K562 (cell line): ENCODE results near the gene DBP. TPM values are rescaled to one million over a fixed set of nuclear protein-coding genes. Genes with fewer than 3 reads are reported as not detected.

Source experiments
- ATAC-seq: fragments of 200-7000 bp; cut with Tn5 transposase; 3 replicates; pipeline ENCODE4 v1.9.1; 2020; ENCODE audit warnings: moderate library complexity
- BruUV-seq: library from RNA; stranded (reverse); fragments of 400-500 nt; replicated peaks from 2 replicates; lab custom pipeline; 2021; lab: Mats Ljungman, UMichigan
- CTCF ChIA-PET: fragments of 300-600 bp; formaldehyde crosslinking; extraction: SDS; loops from one replicate; lab custom pipeline; 2021; ENCODE audit warnings: low intra/inter-chr PET ratio; lab: Yijun Ruan, JAX
- POLR2A ChIA-PET: fragments of 300-600, 350-650 bp; sonication (Branson Sonifier 250); formaldehyde crosslinking; extraction: SDS; loops from one replicate; lab custom pipeline; 2021; ENCODE audit warnings: antibody characterized with exemption, inconsistent platforms; lab: Yijun Ruan, JAX
- DNase-seq, 4 experiments: peaks; one replicate each; pipeline versions ENCODE4 v3.0.0 to v3.0.0-alpha.2; 2011 to 2018; ENCODE audit warnings: low spot score in 3 of 4, mixed read lengths in 3 of 4; ENCODE audit errors: extremely low read depth in 1 of 4
- FAIRE-seq: peaks from 2 replicates; lab custom pipeline; 2011; peaks lifted over from hg19 to GRCh38; lab: Jason Lieb, UNC
- H2AFZ ChIP-seq: 2 replicates; pipeline ENCODE4 v1.6.0; 2011; ENCODE audit warnings: low read depth, low read length, control low read depth, inconsistent platforms
- H3K27ac ChIP-seq: fragments of 200-600 bp; 3 replicates; pipeline ENCODE4 v1.8.0; 2011; ENCODE audit warnings: low read depth, mild to moderate bottlenecking, control low read depth, inconsistent platforms, low read length, moderate library complexity, mixed read lengths; ENCODE audit errors: extremely low read depth
- H3K27me3 ChIP-seq, 2 experiments: fragments of 300-600 bp in 1 of 2; 2 replicates in 1 of 2; 3 replicates in 1 of 2; pipeline versions ENCODE4 v1.6.0 to v1.8.0; 2011; ENCODE audit warnings: inconsistent platforms in 2 of 2, low read length in 2 of 2, mild to moderate bottlenecking in 1 of 2, mixed read lengths in 1 of 2, moderate library complexity in 1 of 2; ENCODE audit not compliant: control insufficient read depth in 2 of 2, insufficient read depth in 2 of 2
- H3K36me3 ChIP-seq: fragments of 300-600 bp; 3 replicates; pipeline ENCODE4 v1.8.0; 2011; ENCODE audit warnings: mild to moderate bottlenecking, low read length, inconsistent platforms; ENCODE audit not compliant: control insufficient read depth, insufficient read depth
- H3K4me1 ChIP-seq, 2 experiments: fragments of 200-600 bp in 1 of 2; replicated peaks in 1 of 2; 2 replicates in 1 of 2; 3 replicates in 1 of 2; pipeline versions ENCODE4 v1.5.1 to v1.8.0; 2011; ENCODE audit warnings: inconsistent platforms in 2 of 2, low read length in 2 of 2, mild to moderate bottlenecking in 1 of 2, mixed read lengths in 1 of 2, moderate library complexity in 1 of 2; ENCODE audit not compliant: control insufficient read depth in 2 of 2, insufficient read depth in 2 of 2
- H3K4me2 ChIP-seq: 2 replicates; pipeline ENCODE4 v1.6.1; 2011; ENCODE audit warnings: low read length, control low read depth, inconsistent platforms, mixed read lengths; ENCODE audit not compliant: insufficient read depth
- H3K4me3 ChIP-seq: fragments of 200-600 bp; sonication (generic), shearing (Covaris generic); 2 replicates; pipeline ENCODE4 v1.5.1; 2016; ENCODE audit warnings: control low read depth, inconsistent platforms
- H3K79me2 ChIP-seq: fragments of 200-600 bp; 3 replicates; pipeline ENCODE4 v1.8.0; 2011; ENCODE audit warnings: low read length, inconsistent platforms; ENCODE audit not compliant: control insufficient read depth, insufficient read depth
- H3K9ac ChIP-seq, 2 experiments: 2 replicates each; pipeline versions ENCODE4 v1.6.0 to v1.6.1; 2011; ENCODE audit warnings: low read depth in 2 of 2, low read length in 2 of 2, control low read depth in 1 of 2, inconsistent platforms in 1 of 2, mild to moderate bottlenecking in 1 of 2, mixed read lengths in 1 of 2; ENCODE audit not compliant: insufficient read depth in 1 of 2
- H3K9me1 ChIP-seq: one replicate; pipeline ENCODE4 v1.6.0; 2011; ENCODE audit warnings: inconsistent platforms, mild to moderate bottlenecking, low read length, moderate library complexity; ENCODE audit not compliant: control insufficient read depth, insufficient read depth
- H3K9me3 ChIP-seq: replicated peaks from 2 replicates; pipeline ENCODE4 v1.5.1; 2011; ENCODE audit warnings: low read depth, low read length, inconsistent platforms; ENCODE audit not compliant: control insufficient read depth, insufficient read depth
- H4K20me1 ChIP-seq: replicated peaks from 2 replicates; pipeline ENCODE4 v1.6.1; 2011; ENCODE audit warnings: low read length, inconsistent platforms, mixed read lengths; ENCODE audit not compliant: control insufficient read depth, insufficient read depth
- CBX8 ChIP-seq: fragments of 200-600 bp; sonication (generic); IDR thresholded peaks from 2 replicates; pipeline ENCODE4 v1.6.1; 2012; ENCODE audit warnings: borderline replicate concordance, mixed run types, low read depth, mild to moderate bottlenecking, moderate library complexity, mixed read lengths, low read length, control low read depth, inconsistent platforms; ENCODE audit not compliant: poor library complexity, severe bottlenecking; ENCODE audit errors: extremely low read depth
- CEBPB ChIP-seq: fragments of 450-650 bp; IDR thresholded peaks from 2 replicates; pipeline ENCODE4 v1.6.1; 2016; ENCODE audit warnings: missing genetic modification characterization, missing compliant biosample characterization
- CXXC5 ChIP-seq: fragments of 250-450 bp; sonication (Bioruptor Pico); IDR thresholded peaks from 2 replicates; pipeline ENCODE4 v1.8.0; 2022; ENCODE audit warnings: inconsistent platforms, mild to moderate bottlenecking, moderate library complexity
- ETV1 ChIP-seq: fragments of 450-650 bp; conservative IDR thresholded peaks from 2 replicates; pipeline ENCODE4 v1.6.1; 2016; ENCODE audit warnings: missing genetic modification characterization, control low read depth, low read depth, missing compliant biosample characterization
- MEF2A ChIP-seq: IDR thresholded peaks from 2 replicates; pipeline ENCODE4 v1.6.1; 2011; ENCODE audit warnings: low read depth, mild to moderate bottlenecking, low read length, moderate library complexity; ENCODE audit not compliant: control insufficient read depth
- MEIS2 ChIP-seq: fragments of 450-650 bp; IDR thresholded peaks from 2 replicates; pipeline ENCODE4 v1.6.1; 2014; ENCODE audit warnings: mild to moderate bottlenecking; ENCODE audit not compliant: partially characterized antibody
- MTA1 ChIP-seq: fragments of 450-650 bp; IDR thresholded peaks from 2 replicates; pipeline ENCODE4 v1.6.1; 2017; ENCODE audit warnings: borderline replicate concordance
- MTF1 ChIP-seq: fragments of 250-450 bp; sonication (Bioruptor Pico); IDR thresholded peaks from 2 replicates; pipeline ENCODE4 v1.9.0; 2021; ENCODE audit warnings: moderate library complexity, mild to moderate bottlenecking, inconsistent platforms, borderline replicate concordance
- NRF1 ChIP-seq, 2 experiments: fragments of 450-650 bp; IDR thresholded peaks in 1 of 2; conservative IDR thresholded peaks in 1 of 2; 2 replicates each; pipeline ENCODE4 v1.6.1; 2014; ENCODE audit warnings: mild to moderate bottlenecking in 2 of 2
- PHF20 ChIP-seq: fragments of 450-650 bp; IDR thresholded peaks from 2 replicates; pipeline ENCODE4 v1.6.1; 2018; ENCODE audit not compliant: partially characterized antibody
- PTTG1 ChIP-seq: fragments of 450-650 bp; IDR thresholded peaks from 2 replicates; pipeline ENCODE4 v1.6.1; 2016; ENCODE audit warnings: low read depth, mild to moderate bottlenecking, missing genetic modification characterization, missing compliant biosample characterization
- RBBP5 ChIP-seq: fragments of 200-600 bp; sonication (generic); IDR thresholded peaks from 2 replicates; pipeline ENCODE4 v1.6.1; 2012; ENCODE audit warnings: borderline replicate concordance, mild to moderate bottlenecking, low read length, control low read depth, inconsistent platforms; ENCODE audit not compliant: insufficient read depth, poor library complexity, severe bottlenecking
- SIN3A ChIP-seq, 2 experiments: fragments of 150-350 bp in 1 of 2; IDR thresholded peaks; 2 replicates each; pipeline ENCODE4 v1.6.1; 2011 to 2016; ENCODE audit warnings: borderline replicate concordance in 2 of 2, low read depth in 2 of 2, low read length in 2 of 2, mild to moderate bottlenecking in 2 of 2, moderate library complexity in 2 of 2; ENCODE audit not compliant: control insufficient read depth in 1 of 2
- SMAD2 ChIP-seq: fragments of 150-350 bp; IDR thresholded peaks from 2 replicates; pipeline ENCODE4 v1.6.1; 2014; ENCODE audit warnings: low read depth, mild to moderate bottlenecking, low read length
- ZNF316 ChIP-seq: fragments of 450-650 bp; IDR thresholded peaks from 2 replicates; pipeline ENCODE4 v1.6.1; 2016
- ZNF766 ChIP-seq: fragments of 200-800 bp; sonication (Bioruptor generic); conservative IDR thresholded peaks from 2 replicates; pipeline ENCODE4 v1.6.1; 2016; ENCODE audit warnings: missing genetic modification characterization, missing compliant biosample characterization
- WGBS: fragments of 100-300 bp; shearing (Covaris generic); methylation state at CpG from one replicate; pipeline ENCODE4 v1.1.6; 2016; ENCODE audit warnings: low coverage, mixed read lengths; ENCODE audit not compliant: insufficient coverage; ENCODE audit errors: missing lambda C conversion rate; 5-methylcytosine and 5-hydroxymethylcytosine counted together
- in situ Hi-C: fragments of 300-500 bp; cut with MboI; formaldehyde crosslinking; loops from 4 replicates; pipeline ENCODE4 v1.15.0; 2018; ENCODE audit warnings: inconsistent platforms, mixed read lengths
- intact Hi-C: fragments of 100-400 bp; cut with micrococcal nuclease; formaldehyde crosslinking; loops from 2 replicates; pipeline ENCODE4 v1.14.2; 2022
- polyA plus RNA-seq, 8 experiments: library from polyadenylated mRNA; depleted of rRNA in 4 of 8; stranded (reverse) in 5 of 8; unstranded in 3 of 8; fragments of >200 nt; fragmentation: Nextera tagmentation in 2 of 8; fragmentation: Illumina TruSeq in 1 of 8; extraction: Ambion mirVana in 2 of 8; extraction: Trizol in 1 of 8; gene quantifications; 2 replicates each; pipeline versions ENCODE4 v1.2.1 to v1.2.3, GENCODE V29; 2011 to 2014; ENCODE audit warnings: inconsistent platforms in 1 of 8, missing spikeins in 1 of 8
- total RNA-seq, 7 experiments: library from RNA; depleted of rRNA in 6 of 7; stranded (reverse); fragments of >200 nt in 6 of 7; fragmentation: Illumina TruSeq in 2 of 7; extraction: Trizol in 2 of 7; gene quantifications; 2 replicates each; pipeline versions ENCODE4 v1.2.1 to v1.2.3, GENCODE V29; 2011 to 2021; ENCODE audit warnings: low replicate concordance in 1 of 7
- TF ChIP-seq, protein P1 (sequence below): fragments of 450-650 bp; formaldehyde crosslinking; IDR thresholded peaks from 2 replicates; pipeline ENCODE4 v1.4.0; 2022; ENCODE audit warnings: missing genetic modification characterization

DBP gene
- total and polyA plus RNA-seq, 9 of the 15 experiments (the other 6 are each of a cell fraction or from before 2014, with no cell fraction given) = 0.25 to 5.5 (median 1.8) TPM

DNA sequence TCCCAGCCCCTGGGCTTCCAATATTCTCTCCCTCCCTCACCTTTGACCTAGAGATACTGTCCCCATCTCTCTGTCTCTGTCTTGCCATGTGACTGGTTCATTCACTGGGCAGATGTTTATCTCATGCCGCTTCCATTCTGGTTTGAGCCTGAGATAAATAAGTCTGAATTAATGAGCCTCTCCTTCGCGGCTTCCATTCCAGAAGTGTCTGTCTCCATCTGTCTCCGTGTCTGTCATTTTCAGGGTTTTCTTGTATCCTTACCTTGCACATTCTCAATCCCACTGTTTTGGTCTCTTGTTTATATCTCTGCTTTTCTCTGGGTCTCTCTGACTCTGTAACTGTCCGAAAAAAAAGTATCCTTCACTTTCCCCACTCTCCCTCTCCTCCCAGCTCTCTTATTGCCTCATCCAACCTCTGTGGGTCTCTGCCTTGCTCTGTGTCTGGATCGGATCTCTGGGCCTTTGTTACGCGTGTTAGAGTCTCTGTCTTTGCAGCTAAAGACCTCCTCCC, 13.6 kb downstream of the DBP start (continued):
- TF ChIP-seq PHF20 (no peak), ZNF316 (peak; percentile 58), MEF2A (no peak), CEBPB (peak; percentile 44; the same call in 1 of the 2 replicates), MTA1 (peak; percentile 75; the same call in 1 of the 2 replicates)
- TF ChIP-seq, protein P1, sequence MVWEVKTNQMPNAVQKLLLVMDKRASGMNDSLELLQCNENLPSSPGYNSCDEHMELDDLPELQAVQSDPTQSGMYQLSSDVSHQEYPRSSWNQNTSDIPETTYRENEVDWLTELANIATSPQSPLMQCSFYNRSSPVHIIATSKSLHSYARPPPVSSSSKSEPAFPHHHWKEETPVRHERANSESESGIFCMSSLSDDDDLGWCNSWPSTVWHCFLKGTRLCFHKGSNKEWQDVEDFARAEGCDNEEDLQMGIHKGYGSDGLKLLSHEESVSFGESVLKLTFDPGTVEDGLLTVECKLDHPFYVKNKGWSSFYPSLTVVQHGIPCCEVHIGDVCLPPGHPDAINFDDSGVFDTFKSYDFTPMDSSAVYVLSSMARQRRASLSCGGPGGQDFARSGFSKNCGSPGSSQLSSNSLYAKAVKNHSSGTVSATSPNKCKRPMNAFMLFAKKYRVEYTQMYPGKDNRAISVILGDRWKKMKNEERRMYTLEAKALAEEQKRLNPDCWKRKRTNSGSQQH (CRISPR knock-in tag) = no peak

DNA sequence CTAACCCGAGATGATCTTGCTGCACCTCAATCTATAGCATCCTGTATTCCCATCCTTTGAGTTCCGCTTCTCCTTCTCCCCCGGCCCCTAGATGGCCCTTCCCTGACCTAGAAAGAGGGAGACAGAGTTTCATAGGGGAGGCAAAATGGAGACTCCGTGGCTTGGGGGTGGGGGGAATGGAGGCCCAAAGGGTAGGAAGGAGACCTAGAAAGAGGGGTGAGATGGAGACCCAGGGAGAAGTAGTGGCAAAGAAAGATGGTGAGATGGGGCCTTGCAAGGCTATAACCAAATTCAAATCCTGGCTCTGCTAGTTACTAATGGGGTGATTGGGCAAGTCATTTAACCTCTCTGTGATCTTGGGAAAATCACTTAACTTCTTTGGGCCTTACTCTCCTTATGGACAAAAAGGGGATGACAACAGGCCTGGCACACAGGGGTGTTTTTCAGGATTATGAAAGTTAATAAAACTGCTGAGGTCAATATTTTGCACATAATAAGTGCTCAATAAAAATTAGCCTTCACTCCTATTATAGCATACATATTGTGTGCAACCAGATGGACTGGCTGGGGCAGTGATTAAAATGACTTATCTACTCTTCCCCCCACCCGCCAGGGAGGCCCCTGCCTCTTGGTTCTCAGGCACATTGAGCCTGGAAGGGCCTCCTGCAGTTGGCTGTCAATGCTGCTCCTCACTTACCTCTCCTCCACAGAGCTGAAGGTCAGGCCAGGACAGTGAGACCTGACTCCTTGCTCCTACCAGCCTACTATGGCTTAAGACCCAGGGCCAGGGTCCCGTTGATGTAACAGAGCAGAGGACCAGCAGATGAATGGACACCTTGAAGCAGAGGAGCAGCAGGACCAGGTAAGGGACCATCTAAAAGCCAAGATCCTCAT, 17.2 kb downstream of the DBP start:
- Histone ChIP-seq H3K27ac (peak overlapping the region; percentile 78), H3K27me3 (no peaks in the 10 kb centered on the region), H3K36me3 (peaks cover 36% of the 10 kb centered on the region; the same call in 2 of the 3 replicates), H4K20me1 (peaks cover 35% of the 10 kb centered on the region), H3K4me2 (peak overlapping the region; percentile 94), H3K4me1 (peaks cover 39 to 58% of the 10 kb centered on the region in 2 experiments), H3K4me3 (peak overlapping the region; percentile 64), H3K9me1 (peaks cover 11% of the 10 kb centered on the region), H3K9ac (peak overlapping the region; percentile 72 to 88), H3K79me2 (peaks cover 44% of the 10 kb centered on the region), H2AFZ (peak overlapping the region; percentile 80), H3K9me3 (no peaks in the 10 kb centered on the region)
- BruUV-seq = TSS peak; percentile 65
- in situ Hi-C loops = no loop called here
- 29% methylated on average over 6 of the region's 6 CpGs for WGBS
- FAIRE-seq (peak; percentile 23), ATAC-seq (no peak), DNase-seq (peak in 2 of 4 experiments; percentile 22 to 62)
- intact Hi-C loops = loop anchor here (1.0 kb wide), 1 partner anchor 17 kb away; the partner anchor contains the start of gene DBP
- POLR2A ChIA-PET = interaction anchor here (0.5 to 4.7 kb wide), 28 partner anchors 8 to 459 kb away, joined by 3 to 85 read pairs (median 4); partner anchors contain the start of genes DBP and SPACA4
- CTCF ChIA-PET = no interaction called here
- TF ChIP-seq MTF1 = 0 out of 2 replicates have a peak, but pooled peaks have one; percentile 18
- no peak for TF ChIP-seq PTTG1 (tag)
- no peak for TF ChIP-seq MEIS2
- TF ChIP-seq CBX8 = no peak
- no peak for TF ChIP-seq CXXC5 (CRISPR knock-in tag)
- no peak for TF ChIP-seq RBBP5
- no peak for TF ChIP-seq SIN3A (IDR thresholded peaks at IDR 0.05; ENCODE audit: borderline replicate concordance in 2 of 2, control insufficient read depth in 1 of 2, low read depth in 2 of 2, low read length in 2 of 2)
- TF ChIP-seq ETV1 (tag) = no peak
- no peak for TF ChIP-seq SMAD2
- no peak for TF ChIP-seq NRF1 (conservative IDR thresholded peaks at IDR 0.05 in 1 of 2, IDR thresholded peaks at IDR 0.05 in 1 of 2)
- no peak for TF ChIP-seq ZNF766 (CRISPR knock-in tag)
